SK-N-SH (cell line): ENCODE data around the gene ING1. TPM values are rescaled to one million over a fixed set of nuclear protein-coding genes. Genes with fewer than 3 reads are reported as not detected.

Experiments used
- CTCF ChIA-PET: fragments of 300-600, 350-600 bp; formaldehyde crosslinking; extraction: SDS; loops from one replicate; lab custom pipeline; 2021; lab: Yijun Ruan, JAX
- POLR2A ChIA-PET: fragments of 350-600 bp; sonication (Branson Sonifier 250); formaldehyde crosslinking; extraction: SDS; loops from one replicate; lab custom pipeline; 2020; ENCODE audit warnings: antibody characterized with exemption, inconsistent platforms; lab: Yijun Ruan, JAX
- DNase-seq: peaks from one replicate; pipeline ENCODE4 v3.0.0; 2012
- H2AFZ ChIP-seq: fragments of 200-600 bp; sonication (generic); 2 replicates; pipeline ENCODE4 v1.8.1; 2016; ENCODE audit warnings: antibody characterized with exemption, mild to moderate bottlenecking, low read depth
- H3F3A ChIP-seq: fragments of 200-600 bp; sonication (generic); replicated peaks from 2 replicates; pipeline ENCODE3; 2016; ENCODE audit warnings: antibody characterized with exemption, mild to moderate bottlenecking; ENCODE audit not compliant: insufficient read depth
- H3K27ac ChIP-seq, 2 experiments: fragments of 200-500 bp in 1 of 2; fragments of 200-600 bp in 1 of 2; sonication (Bioruptor generic) in 1 of 2; sonication (generic), shearing (Covaris generic) in 1 of 2; 2 replicates each; pipeline versions ENCODE4 v1.5.1 to v1.6.1; 2014 to 2016; ENCODE audit warnings: low read depth in 2 of 2, inconsistent platforms in 1 of 2, low read length in 1 of 2, mild to moderate bottlenecking in 1 of 2, mixed read lengths in 1 of 2
- H3K27me3 ChIP-seq: fragments of 200-600 bp; sonication (generic), shearing (Covaris generic); 2 replicates; pipeline ENCODE4 v1.6.1; 2016; ENCODE audit warnings: mixed run types; ENCODE audit not compliant: insufficient read depth
- H3K36me3 ChIP-seq, 2 experiments: fragments of 200-500 bp in 1 of 2; fragments of 200-600 bp in 1 of 2; sonication (Bioruptor generic) in 1 of 2; sonication (generic) in 1 of 2; replicated peaks in 1 of 2; 2 replicates each; pipeline versions ENCODE3 to v1.5.1; 2014 to 2016; ENCODE audit warnings: low read length in 1 of 2, mild to moderate bottlenecking in 1 of 2; ENCODE audit not compliant: insufficient read depth in 2 of 2, control insufficient read depth in 1 of 2
- H3K4me1 ChIP-seq, 2 experiments: fragments of 200-500 bp in 1 of 2; fragments of 200-600 bp in 1 of 2; sonication (Bioruptor generic) in 1 of 2; sonication (generic), shearing (Covaris generic) in 1 of 2; 2 replicates each; pipeline versions ENCODE4 v1.5.1 to v1.6.1; 2014 to 2016; ENCODE audit warnings: low read depth in 1 of 2, low read length in 1 of 2, mixed run types in 1 of 2; ENCODE audit not compliant: insufficient read depth in 2 of 2, control insufficient read depth in 1 of 2
- H3K4me2 ChIP-seq: fragments of 200-600 bp; sonication (generic), shearing (Covaris generic); 2 replicates; pipeline ENCODE4 v1.6.1; 2017; ENCODE audit warnings: mixed run types
- H3K4me3 ChIP-seq, 2 experiments: fragments of 200-500 bp in 1 of 2; fragments of 200-600 bp in 1 of 2; sonication (Bioruptor generic) in 1 of 2; sonication (generic), shearing (Covaris generic) in 1 of 2; 2 replicates each; pipeline versions ENCODE4 v1.5.1 to v1.8.1; 2014 to 2016; ENCODE audit warnings: low read depth in 2 of 2, inconsistent platforms in 1 of 2, low read length in 1 of 2, mild to moderate bottlenecking in 1 of 2, mixed read lengths in 1 of 2, moderate library complexity in 1 of 2
- H3K79me2 ChIP-seq: fragments of 200-600 bp; sonication (generic); 2 replicates; pipeline ENCODE4 v1.8.1; 2017; ENCODE audit warnings: mild to moderate bottlenecking; ENCODE audit not compliant: insufficient read depth
- H3K9ac ChIP-seq: fragments of 200-600 bp; sonication (generic); 2 replicates; pipeline ENCODE4 v1.6.1; 2017; ENCODE audit warnings: mixed run types
- H3K9me2 ChIP-seq: fragments of 200-600 bp; sonication (generic); 2 replicates; pipeline ENCODE4 v1.6.1; 2017; ENCODE audit warnings: mixed run types
- H3K9me3 ChIP-seq: fragments of 200-600 bp; sonication (generic); 2 replicates; pipeline ENCODE4 v1.6.1; 2017; ENCODE audit warnings: mixed run types, mild to moderate bottlenecking, moderate library complexity
- H4K20me1 ChIP-seq: fragments of 200-600 bp; sonication (generic); 2 replicates; pipeline ENCODE4 v1.6.1; 2017; ENCODE audit warnings: mild to moderate bottlenecking, mixed run types; ENCODE audit not compliant: insufficient read depth
- CHD2 ChIP-seq: fragments of 150-350 bp; IDR thresholded peaks from 2 replicates; pipeline ENCODE4 v1.6.1; 2018; ENCODE audit warnings: low read length; ENCODE audit not compliant: partially characterized antibody
- EP300 ChIP-seq, 2 experiments: IDR thresholded peaks; 2 replicates each; pipeline versions ENCODE4 v1.4.0 to v1.6.1; 2012; ENCODE audit warnings: borderline replicate concordance in 1 of 2, low read depth in 1 of 2, low read length in 1 of 2
- IRF3 ChIP-seq: fragments of 150-350 bp; IDR thresholded peaks from 2 replicates; pipeline ENCODE4 v1.6.1; 2016; ENCODE audit warnings: mild to moderate bottlenecking, low read depth, low read length
- MAX ChIP-seq: IDR thresholded peaks from 2 replicates; pipeline ENCODE4 v1.4.0; 2012; ENCODE audit warnings: low read depth
- MXI1 ChIP-seq: IDR thresholded peaks from 2 replicates; pipeline ENCODE4 v1.6.1; 2012; ENCODE audit warnings: mild to moderate bottlenecking, low read depth, low read length, improper control_type of control experiment
- RFX5 ChIP-seq: IDR thresholded peaks from 2 replicates; pipeline ENCODE4 v1.6.1; 2012; ENCODE audit warnings: mild to moderate bottlenecking, improper control_type of control experiment, low read length
- USF1 ChIP-seq: IDR thresholded peaks from 2 replicates; pipeline ENCODE4 v1.4.0; 2012; ENCODE audit warnings: low read depth, borderline replicate concordance
- WGBS: methylation state at CpG from one replicate; pipeline ENCODE4 v1.1.6; 2017; ENCODE audit warnings: low lambda C conversion rate; 5-methylcytosine and 5-hydroxymethylcytosine counted together
- polyA plus RNA-seq, 3 experiments: library from polyadenylated mRNA; depleted of rRNA; stranded (reverse); fragments of >200 nt; gene quantifications; 2 replicates each; pipeline ENCODE4 v1.2.3, GENCODE V29; 2012
- TF ChIP-seq, protein P1 (sequence below): IDR thresholded peaks from 2 replicates; pipeline ENCODE4 v1.4.0; 2012; ENCODE audit warnings: low read depth, borderline replicate concordance

The ING1 gene
- polyA plus RNA-seq, 1 of the 3 experiments (the other 2 are of a cell fraction): 25.4 TPM

DNA sequence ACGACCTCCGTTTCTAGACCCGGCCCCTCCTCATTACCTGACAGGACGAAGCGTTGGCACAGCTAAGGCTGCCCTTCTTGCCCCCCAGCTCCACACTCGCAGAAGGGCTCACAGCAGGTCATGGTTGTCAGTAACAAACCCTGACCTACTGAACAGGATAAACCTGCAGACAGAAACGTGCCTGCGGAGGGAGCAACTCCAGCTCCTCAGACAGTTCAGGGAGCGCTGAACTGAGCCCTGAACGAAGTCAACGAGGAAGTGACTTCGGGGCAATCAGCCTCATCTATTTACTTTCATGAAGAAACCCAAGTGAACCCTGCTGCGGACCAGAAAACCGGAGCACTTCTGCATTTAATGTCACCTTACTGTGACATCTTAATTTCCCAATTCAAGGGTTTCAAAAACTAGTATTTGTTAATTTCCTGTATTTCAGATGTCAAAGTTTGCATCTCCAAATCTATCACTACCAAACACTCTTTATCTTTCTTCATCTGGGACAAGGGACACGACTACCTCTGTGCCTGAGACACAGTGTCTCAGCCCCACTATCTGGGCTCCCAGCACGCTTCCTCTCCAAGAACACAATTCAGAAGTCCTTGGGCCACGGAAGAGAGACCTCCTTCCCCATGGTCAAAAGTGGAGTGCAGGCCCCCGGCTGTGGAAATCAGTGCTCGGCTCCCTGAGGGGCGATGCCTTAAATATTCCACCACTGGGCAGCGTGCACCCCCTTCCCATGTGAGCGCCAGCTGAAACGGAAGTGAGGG, 47.8 kb upstream of the ING1 start:
- POLR2A ChIA-PET: no interaction called here
- Histone ChIP-seq H3K9me2 (no peaks in the 10 kb centered on the region), H3K4me3 (no peak overlapping the region), H3K9me3 (no peaks in the 10 kb centered on the region), H3K27ac (no peak overlapping the region), H3K9ac (no peak overlapping the region), H3K4me1 (no peaks in the 10 kb centered on the region), H3K27me3 (no peaks in the 10 kb centered on the region), H2AFZ (no peak overlapping the region), H4K20me1 (no peaks in the 10 kb centered on the region), H3K36me3 (peaks cover 73 to 74% of the 10 kb centered on the region in 2 experiments), H3K79me2 (peaks cover 4% of the 10 kb centered on the region; the same call in 1 of the 2 replicates), H3K4me2 (no peak overlapping the region), H3F3A (no peaks in the 10 kb centered on the region)
- CTCF ChIA-PET: interaction anchor here (1.4 kb wide), 1 partner anchor 15 kb away, joined by 4 read pairs; no protein-coding TSS in a partner anchor
- DNase-seq: no peak
- 95% methylated on average over 23 of the region's 23 CpGs for WGBS
- TF ChIP-seq MAX: no peak
- no peak for TF ChIP-seq EP300 (IDR thresholded peaks at IDR 0.05; ENCODE audit: borderline replicate concordance in 1 of 2, low read depth in 1 of 2, low read length in 1 of 2)
- no peak for TF ChIP-seq CHD2
- TF ChIP-seq RFX5: no peak
- no peak for TF ChIP-seq IRF3

DNA sequence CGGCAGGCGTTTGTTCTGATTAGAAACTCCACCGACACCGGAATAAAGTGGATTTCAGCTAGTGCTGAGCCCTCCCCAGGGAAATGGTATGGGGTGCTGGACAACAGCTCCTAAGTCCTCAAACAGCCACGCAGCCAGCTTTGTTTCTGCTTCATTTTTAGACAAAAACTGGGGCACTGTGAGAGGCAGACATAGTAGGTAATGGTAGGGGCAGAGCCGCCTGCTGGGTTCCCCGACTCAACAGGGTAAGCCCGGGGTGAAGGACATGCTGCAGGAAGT, 47.3 kb upstream of the ING1 start:
- no peak overlapping the region for H3K9ac ChIP-seq
- peaks cover 4% of the 10 kb centered on the region; the same call in 1 of the 2 replicates for H3K79me2 ChIP-seq
- peaks cover 72 to 74% of the 10 kb centered on the region in 2 experiments for H3K36me3 ChIP-seq
- H4K20me1 ChIP-seq: no peaks in the 10 kb centered on the region
- no peak overlapping the region for H3K27ac ChIP-seq
- WGBS: 98% methylated on average over 5 of the region's 8 CpGs
- H3K9me2 ChIP-seq: no peaks in the 10 kb centered on the region
- no peaks in the 10 kb centered on the region for H3K27me3 ChIP-seq
- H3F3A ChIP-seq: no peaks in the 10 kb centered on the region
- no peak for TF ChIP-seq USF1
- no peak for TF ChIP-seq MXI1
- TF ChIP-seq MAX: no peak
- TF ChIP-seq, protein P1, sequence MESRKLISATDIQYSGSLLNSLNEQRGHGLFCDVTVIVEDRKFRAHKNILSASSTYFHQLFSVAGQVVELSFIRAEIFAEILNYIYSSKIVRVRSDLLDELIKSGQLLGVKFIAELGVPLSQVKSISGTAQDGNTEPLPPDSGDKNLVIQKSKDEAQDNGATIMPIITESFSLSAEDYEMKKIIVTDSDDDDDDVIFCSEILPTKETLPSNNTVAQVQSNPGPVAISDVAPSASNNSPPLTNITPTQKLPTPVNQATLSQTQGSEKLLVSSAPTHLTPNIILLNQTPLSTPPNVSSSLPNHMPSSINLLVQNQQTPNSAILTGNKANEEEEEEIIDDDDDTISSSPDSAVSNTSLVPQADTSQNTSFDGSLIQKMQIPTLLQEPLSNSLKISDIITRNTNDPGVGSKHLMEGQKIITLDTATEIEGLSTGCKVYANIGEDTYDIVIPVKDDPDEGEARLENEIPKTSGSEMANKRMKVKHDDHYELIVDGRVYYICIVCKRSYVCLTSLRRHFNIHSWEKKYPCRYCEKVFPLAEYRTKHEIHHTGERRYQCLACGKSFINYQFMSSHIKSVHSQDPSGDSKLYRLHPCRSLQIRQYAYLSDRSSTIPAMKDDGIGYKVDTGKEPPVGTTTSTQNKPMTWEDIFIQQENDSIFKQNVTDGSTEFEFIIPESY: no peak
- ChIA-PET CTCF (interaction anchor here (1.1 to 1.4 kb wide), 3 partner anchors 14 to 17 kb away, joined by 3 to 4 read pairs (median 3); no protein-coding TSS in a partner anchor), POLR2A (no interaction called here)
- no peaks in the 10 kb centered on the region for H3K4me1 ChIP-seq
- no peaks in the 10 kb centered on the region for H3K9me3 ChIP-seq
- H2AFZ ChIP-seq: no peak overlapping the region
- no peak overlapping the region for H3K4me3 ChIP-seq
- no peak overlapping the region for H3K4me2 ChIP-seq
- no peak for DNase-seq
